GM19193 (cell line): ENCODE results near the gene TCIRG1.

ENCODE experiments used
- POLR2A ChIP-seq: IDR thresholded peaks from 4 replicates; pipeline ENCODE4 v1.6.1; 2011; ENCODE audit not compliant: insufficient read depth, insufficient read length; ENCODE audit errors: extremely low read depth

TCIRG1 gene

DNA sequence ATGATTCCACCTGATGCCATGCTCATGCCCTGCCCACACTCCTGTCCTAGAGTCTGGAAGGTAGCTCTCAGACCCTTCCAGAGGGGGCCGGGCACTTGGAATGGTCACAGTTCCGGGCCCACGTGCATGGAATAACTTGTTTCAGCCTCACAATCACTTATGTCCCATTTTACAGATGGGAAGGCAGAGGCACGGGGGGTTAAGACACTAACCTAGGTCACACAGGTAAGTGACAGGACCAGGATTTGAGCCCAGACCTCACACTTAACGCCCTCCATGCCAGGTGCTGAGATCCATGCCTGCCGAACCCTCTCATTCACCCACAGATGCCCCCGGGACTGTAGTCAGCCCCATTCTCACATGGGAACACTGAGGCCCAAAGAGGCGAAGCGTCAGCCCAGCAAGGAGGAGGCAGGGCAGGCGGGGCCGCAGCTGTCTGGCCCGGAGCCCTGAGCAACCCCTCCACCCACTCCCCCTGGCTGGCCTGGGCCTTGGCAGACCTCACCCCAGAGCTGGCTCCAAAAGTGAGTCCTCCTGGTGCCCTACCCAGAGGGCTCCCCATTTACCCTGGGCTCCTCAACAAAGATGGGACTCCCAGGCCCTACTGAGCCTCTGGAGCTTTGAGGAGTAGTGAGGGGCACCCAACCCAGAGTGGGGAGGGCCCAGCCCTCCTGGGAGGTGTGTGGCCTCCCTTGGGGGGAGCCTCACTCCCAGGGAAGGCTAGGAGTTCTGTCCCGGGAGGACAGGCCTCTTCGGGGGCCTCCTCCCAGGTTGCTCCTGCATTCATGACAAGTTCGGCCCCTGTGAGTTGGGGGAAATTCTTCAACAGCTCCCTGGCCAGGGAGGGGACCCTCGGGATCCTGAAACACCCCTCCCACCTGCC is 31.1 kb upstream of the TCIRG1 start:
- no peak for TF ChIP-seq POLR2A

GRCh38 chr11:68008381-68009337 is 30.2 kb upstream of the TCIRG1 start:
- TF ChIP-seq POLR2A, result no peak

- no peak for TF ChIP-seq POLR2A
Measured at GRCh38 chr11:68009391-68010089, 29.3 kb upstream of the TCIRG1 start.

GRCh38 chr11:68010090-68011041 is 28.5 kb upstream of the TCIRG1 start, which contains the start of gene ALDH3B1:
Gene ALDH3B1, plus strand, starts transcription at chr11:68010327. Its CDS starts 4,971 bp downstream, at chr11:68015298.
- TF ChIP-seq POLR2A, result no peak

DNA sequence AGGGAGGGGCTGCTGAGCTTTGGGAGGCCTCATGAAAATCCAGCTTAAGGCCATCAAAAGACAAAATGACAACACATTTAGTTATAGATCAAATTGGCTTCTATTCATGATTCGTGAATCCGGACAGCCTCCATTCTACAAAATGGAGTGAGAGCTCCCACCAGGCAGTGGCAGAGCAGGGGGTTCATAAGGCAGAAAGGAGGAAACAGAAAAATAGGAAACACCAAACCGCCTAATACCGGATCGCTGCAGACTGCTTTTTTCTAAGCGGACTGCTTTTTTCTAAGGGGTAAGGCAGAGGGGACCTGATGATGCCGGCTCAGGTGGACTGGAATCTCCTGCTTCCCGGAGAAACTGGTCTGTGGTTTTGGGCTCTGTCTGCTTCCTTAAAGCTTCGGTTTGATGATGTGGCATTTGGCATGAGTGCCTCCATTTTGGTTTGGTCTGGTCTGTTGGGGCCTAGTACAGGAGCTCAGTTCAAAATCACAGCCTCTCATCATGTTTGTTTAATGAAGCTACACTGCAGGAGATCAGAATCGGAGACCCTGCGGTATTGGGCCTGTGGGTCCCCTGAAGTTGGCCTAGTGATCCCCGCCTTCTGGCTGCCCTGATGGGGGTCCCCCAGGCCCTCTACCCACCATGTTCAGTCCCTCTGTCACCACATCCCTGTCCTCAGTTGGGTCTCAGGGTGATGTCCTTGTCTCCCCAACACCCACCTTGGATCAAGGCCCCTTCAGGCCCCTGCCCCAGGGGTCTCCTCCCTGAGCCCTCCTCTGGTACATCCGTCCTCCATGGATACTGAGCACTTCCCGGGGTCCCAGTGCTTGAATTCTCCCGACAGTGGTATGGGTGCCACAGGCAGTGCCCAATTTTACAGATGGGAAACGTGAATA is 27.5 kb upstream of the TCIRG1 start:
- no peak for TF ChIP-seq POLR2A

DNA sequence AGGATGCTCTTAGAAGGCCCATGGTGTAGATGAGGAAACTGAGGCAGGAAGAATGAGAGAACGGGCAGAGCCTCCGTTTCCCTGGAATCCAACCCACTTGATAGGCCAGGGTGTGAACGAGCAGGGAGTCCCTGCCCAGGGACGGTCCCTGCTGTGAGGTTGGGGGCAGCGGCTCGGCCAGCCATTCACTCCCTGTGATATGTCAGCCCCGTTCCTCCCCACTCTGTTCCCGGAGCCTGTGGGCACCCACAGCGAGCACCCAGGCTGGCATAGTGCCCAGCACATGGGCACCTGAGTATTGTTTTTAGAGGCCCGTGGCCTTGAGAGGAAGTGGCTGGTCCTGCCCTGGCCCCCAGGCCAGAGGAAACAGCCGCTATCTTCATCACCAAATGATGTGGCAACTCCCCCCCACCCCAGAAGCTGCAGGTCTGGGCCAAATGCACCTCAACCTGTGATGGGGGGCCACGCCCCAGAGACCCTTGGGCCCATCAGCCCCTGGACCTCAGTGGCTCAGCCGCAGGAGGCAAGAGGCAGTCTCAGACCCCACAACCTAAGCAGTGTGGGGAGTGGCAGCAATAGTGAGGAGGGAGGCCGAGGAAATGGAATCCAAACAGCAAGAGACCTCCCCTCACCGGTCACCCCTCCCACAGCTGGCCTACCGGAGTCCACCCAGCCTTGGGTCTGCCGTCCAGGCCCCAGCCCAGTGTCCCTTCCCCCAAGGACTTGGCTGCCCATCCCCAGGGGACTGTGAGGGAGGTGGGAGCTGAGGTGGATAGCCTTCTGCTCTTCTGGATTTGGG is 26.6 kb upstream of the TCIRG1 start:
- TF ChIP-seq POLR2A, result no peak

GRCh38 chr11:68012843-68013610 is 25.8 kb upstream of the TCIRG1 start:
- no peak for TF ChIP-seq POLR2A

GRCh38 chr11:68013611-68014156 is 25.1 kb upstream of the TCIRG1 start:
- TF ChIP-seq POLR2A, result no peak

DNA sequence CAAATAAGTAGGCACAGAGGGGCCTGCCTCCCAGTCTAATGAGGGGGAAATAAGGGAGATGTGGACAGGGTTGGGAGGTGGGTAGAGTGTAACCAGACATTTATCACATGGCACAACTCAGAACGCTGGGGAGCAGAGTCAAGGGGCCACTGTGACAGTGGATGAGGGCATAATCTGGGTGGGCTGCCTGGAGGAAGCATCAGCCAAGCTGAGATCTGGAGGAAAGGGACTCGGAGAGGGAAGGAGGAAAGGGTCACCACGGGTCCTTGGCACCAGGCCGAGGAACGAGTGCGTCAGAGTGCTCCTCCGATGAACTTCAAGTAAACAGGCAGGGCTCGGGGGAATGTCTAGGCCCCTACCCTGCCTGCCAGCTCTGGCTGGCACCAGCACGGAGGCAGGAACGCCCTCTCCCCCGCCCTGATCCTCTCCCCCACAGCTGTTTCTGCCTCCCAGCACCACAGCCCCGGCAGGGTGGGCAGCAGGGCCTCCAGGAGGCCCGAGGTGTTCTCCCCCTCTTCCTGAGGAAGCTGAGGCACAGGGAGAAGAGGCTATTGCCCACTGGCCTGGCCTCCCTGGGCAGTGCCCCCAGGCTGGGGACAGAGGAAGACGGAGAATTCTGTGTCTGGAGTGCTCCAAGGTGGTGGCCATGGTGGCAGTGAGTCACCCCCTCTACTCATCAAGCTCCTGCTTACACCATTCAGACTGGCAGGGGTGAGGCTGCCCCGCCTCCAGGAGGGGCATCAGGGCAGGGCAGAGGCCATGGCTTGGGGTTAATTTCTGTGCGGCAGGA is 24.5 kb upstream of the TCIRG1 start:
- TF ChIP-seq POLR2A, result no peak

- TF ChIP-seq POLR2A, result no peak
Measured at GRCh38 chr11:68014947-68015447, 23.8 kb upstream of the TCIRG1 start.
